GM04503 (cell line): ENCODE results near the gene ZNF792.
"Not testable (repeated sequence)": the region's sequence is repeated elsewhere in the genome, so short reads cannot be mapped to it uniquely, and the experiment has no call there.

Experiments
- DNase-seq: peaks from one replicate; pipeline ENCODE4 v3.0.0-alpha.2; 2012; ENCODE audit warnings: low read depth

ZNF792 gene

GRCh38 chr19:34963573-34964406, at the start of gene ZNF792:
ZNF792 (minus strand) TSS chr19:34964229; CDS start chr19:34963662, 567 bp downstream.
- DNase-seq = no peak

DNA sequence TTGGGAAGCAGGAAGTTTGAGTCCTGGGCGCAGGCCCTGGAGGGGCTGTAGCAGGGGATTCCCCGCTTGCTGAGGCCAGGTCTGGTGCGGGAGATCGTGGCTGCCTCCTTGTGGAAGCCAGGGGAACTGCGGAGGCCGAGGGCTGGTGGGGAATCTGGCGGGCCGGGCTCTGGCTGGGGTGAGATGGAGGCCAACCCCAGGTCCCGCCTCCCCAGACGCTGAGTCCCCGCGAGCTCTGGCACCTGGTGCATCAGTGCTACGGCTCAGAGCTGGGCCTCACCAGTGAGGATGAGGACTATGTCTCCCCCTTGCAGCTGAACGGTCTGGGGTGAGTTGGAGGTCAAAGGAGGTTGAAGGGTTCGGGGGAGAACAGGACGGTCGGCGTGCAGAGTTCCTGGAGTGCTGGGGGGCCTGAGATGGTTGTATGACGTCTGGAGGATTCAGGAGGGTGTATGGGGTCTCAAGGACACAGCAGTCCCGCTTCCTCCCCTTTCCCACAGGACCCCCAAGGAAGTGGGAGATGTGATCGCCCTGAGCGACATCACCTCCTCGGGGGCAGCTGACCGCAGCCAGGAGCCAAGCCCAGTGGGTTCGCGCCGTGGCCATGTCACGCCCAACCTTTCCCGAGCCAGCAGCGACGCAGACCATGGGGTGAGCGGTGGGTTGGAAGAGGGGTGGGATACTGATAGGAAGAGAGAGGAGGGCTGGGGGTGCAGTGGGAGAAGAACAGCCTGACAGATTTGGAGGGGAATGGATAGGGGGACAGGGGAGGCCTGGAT, 49.2 kb upstream of the ZNF792 start:
- no peak for DNase-seq

DNA sequence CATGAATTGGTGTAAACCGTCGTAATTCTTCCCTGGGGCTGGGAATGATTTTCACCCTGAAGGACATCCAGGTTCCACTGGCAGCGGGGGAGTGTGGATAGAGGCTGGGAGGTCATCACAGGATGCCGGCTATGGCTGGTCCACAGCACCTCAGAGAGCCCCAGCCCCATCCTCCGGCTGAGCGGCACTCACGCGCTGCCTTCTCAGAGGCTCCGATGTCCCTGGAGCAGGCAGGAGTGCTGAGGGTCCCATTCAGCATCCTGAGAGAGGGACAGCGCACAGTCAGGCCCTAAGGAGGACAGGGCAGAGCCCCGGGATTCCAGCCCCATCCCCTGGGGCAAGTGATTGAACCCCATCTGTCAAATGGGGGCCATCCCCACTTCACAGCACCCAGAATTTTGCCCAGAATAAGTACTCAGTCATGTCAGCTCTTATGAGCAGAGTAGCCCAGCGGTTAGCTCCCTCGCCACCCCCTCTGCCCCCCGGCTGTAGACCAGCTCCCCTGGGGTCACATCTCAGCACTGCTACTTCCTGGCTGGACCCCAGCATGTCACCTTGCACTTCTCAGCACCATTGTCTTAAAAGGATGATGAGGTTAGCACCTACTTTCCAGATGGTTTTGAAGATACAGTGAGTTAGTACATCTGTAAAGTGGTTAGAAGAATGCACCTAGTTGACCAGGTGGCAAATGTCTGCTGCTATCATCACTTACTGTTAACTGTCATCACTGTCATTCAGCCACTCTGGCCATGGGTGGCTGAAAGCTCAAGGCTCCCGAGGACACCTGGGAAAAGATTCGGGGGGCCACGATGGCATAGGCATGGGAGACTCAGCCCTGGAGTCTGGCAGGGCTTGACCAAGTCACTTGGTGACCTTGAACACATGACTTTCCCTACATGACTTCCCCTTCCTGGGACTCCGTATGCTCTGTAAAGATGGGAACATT, 48.0 kb upstream of the ZNF792 start:
- no peak for DNase-seq

DNA sequence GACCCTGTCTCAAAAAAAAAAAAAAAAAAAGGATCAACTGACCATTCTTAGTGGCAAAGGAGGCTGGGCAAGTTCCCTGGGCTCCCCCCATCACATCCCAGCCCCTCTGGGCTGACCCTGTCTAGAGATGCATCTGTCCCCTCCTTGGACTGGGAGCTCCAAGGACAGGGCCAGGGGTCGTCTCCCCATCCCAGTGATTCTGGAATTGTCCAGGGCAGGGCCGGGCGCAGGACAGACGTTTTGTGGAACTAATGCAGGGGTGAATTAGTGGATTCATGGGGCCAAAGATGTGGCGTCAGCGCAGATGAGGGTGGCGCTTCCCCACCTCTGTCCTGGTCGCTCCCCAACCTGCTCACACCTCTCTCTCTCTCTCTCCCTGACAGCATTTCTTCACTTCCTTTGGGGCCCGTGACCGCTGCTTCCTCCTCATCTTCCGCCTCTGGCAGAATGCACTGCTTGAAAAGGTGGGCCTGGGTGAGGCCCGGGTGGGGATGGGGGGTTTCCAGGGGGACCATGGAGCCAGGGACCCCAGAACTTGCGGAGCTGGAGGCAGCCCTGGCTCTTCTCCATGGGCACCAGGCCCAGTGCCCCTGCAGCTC, 47.2 kb upstream of the ZNF792 start:
- no peak for DNase-seq

DNA sequence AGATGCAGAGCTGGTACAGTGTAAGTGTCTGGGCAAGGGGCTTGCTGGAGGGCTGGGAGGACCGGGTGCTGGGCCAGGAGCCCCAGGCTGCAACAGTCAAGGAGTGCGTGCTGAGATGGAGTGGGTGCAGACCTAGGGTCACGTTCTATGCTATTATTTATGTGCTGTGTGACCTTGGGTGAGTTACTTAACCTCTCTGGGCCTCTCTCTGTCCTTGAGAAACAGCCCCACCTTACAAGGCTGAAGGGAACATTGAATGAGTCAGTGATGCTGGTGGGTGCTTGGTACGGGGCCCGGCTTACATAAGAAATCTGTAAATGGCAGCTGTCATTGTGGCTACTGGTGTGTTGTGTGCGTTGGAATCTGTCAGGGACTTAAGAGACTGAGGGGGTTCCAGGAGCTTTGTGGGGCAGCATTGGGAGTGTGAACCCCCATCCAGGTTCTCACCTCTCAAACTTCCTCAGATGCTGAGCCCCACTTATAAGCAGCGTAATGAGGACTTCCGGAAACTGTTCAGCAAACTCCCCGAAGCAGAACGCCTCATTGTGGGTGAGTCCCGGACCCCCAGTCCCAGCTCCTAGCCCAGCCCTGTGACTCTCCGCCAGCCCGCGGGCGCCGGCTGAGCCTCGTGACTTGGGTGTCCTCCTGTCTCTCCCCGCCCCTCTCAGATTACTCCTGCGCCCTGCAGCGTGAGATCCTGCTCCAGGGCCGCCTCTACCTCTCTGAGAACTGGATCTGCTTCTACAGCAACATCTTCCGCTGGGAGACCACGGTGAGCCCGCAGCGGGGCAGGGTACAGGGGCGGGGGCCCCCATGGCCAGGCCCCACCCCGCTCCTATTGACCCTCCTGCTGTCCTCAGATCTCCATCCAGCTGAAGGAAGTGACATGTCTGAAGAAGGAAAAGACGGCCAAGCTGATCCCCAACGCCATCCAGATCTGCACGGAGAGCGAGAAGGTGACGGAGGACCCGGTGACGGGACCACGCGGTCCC, 45.7 kb upstream of the ZNF792 start:
- no peak for DNase-seq

GRCh38 chr19:35008891-35009341, 44.9 kb upstream of the ZNF792 start:
- no peak for DNase-seq

DNA sequence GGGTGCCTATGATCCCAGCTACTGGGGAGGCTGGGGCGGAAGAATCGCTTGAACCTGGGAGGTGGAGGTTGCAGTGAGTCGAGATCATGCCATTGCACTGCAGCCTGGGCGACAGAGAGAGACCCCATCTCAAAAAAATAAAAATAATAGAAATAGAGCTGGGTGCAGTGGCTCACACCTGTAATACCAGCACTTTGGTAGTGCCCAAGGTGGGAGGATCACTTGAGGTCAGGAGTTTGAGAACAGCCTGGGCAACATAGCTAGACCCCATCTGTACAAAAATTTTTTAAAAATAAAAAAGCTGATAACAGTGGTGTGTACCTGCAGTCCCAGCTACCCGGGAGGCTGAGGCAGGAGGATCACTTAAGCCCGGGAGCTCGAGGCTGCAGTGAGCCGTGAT, 43.4 kb upstream of the ZNF792 start:
- DNase-seq = not testable (repeated sequence)

- no peak for DNase-seq
Observed at GRCh38 chr19:35006999-35007365, 43.0 kb upstream of the ZNF792 start.

DNA sequence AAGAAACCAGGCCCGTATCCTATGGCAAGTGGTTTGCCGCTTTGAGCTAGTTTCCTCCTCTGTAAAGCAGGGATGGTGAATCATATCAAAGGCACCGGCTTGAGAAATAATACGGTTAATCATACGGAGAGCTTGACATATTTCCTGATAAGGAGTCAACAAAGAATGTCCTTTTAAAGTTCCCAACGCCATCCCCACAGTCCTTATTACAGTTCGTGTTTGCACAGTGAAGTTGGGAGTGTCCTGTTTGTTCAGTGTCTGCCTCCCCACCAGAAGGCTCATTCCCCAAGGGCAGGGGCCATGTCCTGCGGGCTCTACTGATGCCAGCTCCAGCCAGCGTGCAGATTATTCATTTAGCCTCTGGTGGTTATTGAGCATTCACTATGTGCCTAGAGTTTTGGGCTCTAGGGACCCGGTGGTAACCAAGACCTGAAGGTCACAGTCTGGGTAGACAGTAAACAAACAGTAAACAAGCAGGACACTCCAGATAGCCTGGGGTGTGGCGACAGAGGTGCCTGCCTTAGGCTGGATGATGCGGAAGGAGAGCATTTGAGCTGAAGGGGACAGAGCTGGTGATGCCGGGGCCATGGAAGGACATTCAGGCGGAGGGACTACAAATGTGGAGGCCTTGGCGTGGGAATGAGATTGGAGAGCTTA, 42.4 kb upstream of the ZNF792 start:
- no peak for DNase-seq

- DNase-seq = not testable (repeated sequence)
Observed at GRCh38 chr19:35006007-35006341, 41.9 kb upstream of the ZNF792 start.

- no peak for DNase-seq
Observed at GRCh38 chr19:35005256-35005977, 41.4 kb upstream of the ZNF792 start.

DNA sequence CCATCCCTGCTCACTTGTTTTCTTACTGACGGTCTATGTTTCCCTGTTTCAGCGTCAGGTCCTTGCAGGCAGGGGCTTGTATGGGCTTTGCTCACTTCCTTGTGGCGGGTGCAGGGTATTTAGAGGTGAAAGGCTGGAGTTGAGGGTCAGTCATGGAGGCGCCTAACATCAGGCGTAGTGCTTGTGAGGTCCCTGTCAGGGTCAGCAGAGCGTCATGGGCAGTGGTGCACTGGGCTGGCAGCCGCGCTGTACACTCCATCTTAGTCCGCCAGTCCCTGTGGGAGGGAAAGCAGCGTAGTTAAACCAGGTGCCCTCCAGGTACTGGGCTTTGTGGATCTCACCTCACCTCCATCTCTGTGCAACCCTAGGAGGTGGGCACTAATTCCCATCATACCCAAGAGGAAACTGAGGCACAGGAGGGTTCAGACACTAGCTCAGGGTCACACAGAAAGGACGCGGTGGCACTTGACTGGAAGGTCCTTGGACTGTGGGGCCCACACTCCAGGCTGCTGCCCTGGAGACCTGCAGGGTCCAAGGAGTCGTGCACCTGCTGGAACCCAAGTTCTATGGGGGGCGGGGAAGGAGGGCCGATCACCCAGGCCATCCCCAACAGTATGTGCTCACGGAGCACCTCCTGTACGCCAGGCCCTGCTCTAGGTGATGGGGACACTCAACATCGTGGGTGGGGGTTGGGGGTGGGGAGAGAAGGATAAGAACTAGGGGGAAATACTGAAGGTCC, 40.7 kb upstream of the ZNF792 start:
- DNase-seq = no peak

DNA sequence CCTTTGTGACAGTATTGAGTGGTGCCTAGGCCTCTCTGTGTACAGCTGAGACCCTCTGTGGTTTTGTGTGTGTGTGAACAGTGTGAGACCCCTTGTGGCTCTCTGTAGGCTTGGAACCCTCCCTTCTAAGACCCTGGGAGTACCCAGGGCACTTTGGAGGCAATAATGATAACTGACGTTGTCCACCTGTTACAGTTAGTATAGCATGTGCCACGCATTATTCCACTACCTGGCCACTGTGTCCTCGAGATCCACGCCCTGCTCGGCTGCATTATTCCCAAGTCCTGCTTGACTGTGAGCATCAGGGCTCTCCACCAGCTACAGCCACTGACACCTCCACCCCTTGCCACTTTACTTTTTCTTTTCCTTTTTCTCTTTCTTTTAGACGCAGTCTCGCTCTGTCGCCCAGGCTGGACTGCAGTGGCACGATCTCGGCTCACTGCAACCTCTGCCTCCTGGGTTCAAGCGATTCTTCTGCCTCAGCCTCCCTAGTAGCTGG, 38.1 kb upstream of the ZNF792 start:
- DNase-seq = no peak

GRCh38 chr19:35000647-35001501, 36.8 kb upstream of the ZNF792 start:
- DNase-seq = no peak

DNA sequence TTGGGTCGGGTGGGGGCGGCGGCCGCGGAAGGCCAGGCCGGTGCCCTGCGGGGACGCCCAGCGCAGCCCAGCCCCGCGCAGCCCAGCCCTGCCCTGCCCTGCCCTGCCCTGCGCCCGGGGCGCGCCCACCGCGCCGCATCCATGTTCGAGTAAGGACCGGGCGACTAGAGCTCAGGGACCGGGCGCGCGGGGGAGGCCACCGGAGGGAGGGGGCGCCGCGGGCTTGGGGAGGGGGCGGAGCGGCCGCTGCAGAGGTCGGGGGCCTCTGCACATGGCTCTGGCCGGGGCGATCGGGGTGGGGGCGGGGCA, 36.3 kb upstream of the ZNF792 start:
- no peak for DNase-seq

DNA sequence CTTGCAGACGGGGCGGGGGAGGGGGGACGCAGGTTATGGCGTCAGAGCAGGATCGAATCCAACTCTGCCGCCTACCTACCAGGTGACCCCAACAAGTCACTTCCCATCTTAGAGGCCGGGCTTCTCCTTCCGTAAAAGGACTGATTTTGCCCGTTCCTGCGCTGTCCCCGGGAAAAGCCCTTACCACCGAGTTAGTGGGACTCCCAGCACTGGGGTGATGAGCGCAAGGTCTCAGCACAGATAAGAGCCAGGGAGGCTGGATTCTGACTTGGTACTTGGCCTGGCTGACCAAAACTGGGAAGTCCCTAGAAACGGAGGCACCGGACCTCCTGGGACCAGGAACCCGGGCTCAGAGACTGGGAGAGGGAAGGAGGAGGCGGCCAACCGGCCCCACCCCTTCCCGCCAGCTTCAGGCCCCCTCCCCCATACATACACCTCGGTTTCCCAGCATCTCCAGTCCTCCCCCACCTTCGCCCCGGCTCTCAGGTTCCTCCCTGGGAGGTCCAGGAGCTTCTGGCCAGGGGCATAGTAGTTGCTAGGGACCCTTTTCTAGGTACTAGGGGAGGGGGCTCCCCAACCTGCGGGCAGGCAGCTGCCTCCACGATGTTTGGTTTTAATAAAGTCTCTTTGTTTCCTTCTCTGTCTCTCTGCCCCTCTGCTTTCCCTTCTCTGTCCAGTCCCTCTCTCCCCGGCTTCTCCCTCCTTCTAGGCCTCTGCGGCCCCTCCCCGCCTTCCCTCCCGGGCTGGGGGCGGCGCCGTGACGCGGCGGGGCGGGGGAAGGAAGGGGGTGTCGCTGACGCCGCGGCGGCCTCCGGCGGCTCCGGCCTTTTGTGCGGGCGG, 35.7 kb upstream of the ZNF792 start, which contains the start of gene GRAMD1A:
Gene GRAMD1A, plus strand, starts transcription at position 826 of the 840 bp plus-strand sequence. CDS start 156 bp downstream, outside the sequence.
- peak; percentile 36 for DNase-seq
